Measurements from ENCODE around the gene TMA7. TPM values are rescaled to one million over a fixed set of nuclear protein-coding genes. Genes with fewer than 3 reads are reported as not detected.

The TMA7 gene
- total RNA-seq, 2 donors from 2014 or later, result 290 to 326 TPM

- H3K4me3 Mint-ChIP-seq, result peak overlapping the region; percentile 90
- 87 to 90% methylated on average over 3 to 8 of the region's 8 CpGs for WGBS, 2 experiments (ENCODE audit: insufficient coverage in 1 of 2, insufficient read length in 1 of 2)
- H3K27ac ChIP-seq (ENCODE audit: low read depth, low read length), result no peak overlapping the region
- H3K9me3 ChIP-seq (ENCODE audit: control insufficient read depth, low read length), result no peaks in the 10 kb centered on the region
- no peaks in the 10 kb centered on the region for H3K9me3 Mint-ChIP-seq
- no peak for DNase-seq
- H3K4me3 ChIP-seq (ENCODE audit: low read length), result no peak overlapping the region
- peak overlapping the region; percentile 94 for H3K27ac Mint-ChIP-seq
- peaks cover 34% of the 10 kb centered on the region for H3K36me3 ChIP-seq (ENCODE audit: control insufficient read depth, insufficient read depth, low read length)
- TF ChIP-seq, protein P1, sequence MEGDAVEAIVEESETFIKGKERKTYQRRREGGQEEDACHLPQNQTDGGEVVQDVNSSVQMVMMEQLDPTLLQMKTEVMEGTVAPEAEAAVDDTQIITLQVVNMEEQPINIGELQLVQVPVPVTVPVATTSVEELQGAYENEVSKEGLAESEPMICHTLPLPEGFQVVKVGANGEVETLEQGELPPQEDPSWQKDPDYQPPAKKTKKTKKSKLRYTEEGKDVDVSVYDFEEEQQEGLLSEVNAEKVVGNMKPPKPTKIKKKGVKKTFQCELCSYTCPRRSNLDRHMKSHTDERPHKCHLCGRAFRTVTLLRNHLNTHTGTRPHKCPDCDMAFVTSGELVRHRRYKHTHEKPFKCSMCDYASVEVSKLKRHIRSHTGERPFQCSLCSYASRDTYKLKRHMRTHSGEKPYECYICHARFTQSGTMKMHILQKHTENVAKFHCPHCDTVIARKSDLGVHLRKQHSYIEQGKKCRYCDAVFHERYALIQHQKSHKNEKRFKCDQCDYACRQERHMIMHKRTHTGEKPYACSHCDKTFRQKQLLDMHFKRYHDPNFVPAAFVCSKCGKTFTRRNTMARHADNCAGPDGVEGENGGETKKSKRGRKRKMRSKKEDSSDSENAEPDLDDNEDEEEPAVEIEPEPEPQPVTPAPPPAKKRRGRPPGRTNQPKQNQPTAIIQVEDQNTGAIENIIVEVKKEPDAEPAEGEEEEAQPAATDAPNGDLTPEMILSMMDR (conservative IDR thresholded peaks at IDR 0.05), result no peak
- peaks cover 14% of the 10 kb centered on the region for H3K4me1 ChIP-seq (ENCODE audit: control insufficient read depth, insufficient read depth, low read length)
- H3K27me3 Mint-ChIP-seq (ENCODE audit: insufficient read depth), result no peaks in the 10 kb centered on the region
- H3K36me3 Mint-ChIP-seq (ENCODE audit: low read depth), result peaks cover 32% of the 10 kb centered on the region
- H3K27me3 ChIP-seq (ENCODE audit: control insufficient read depth, insufficient read depth, low read length, poor library complexity, severe bottlenecking), result no peaks in the 10 kb centered on the region
- peaks cover 30% of the 10 kb centered on the region for H3K4me1 Mint-ChIP-seq
- H3K9ac ChIP-seq (ENCODE audit: extremely low read depth, low read length, poor library complexity, severe bottlenecking), result no peak overlapping the region
Measured at GRCh38 chr3:48431224-48432029, 8.6 kb upstream of the TMA7 start.

DNA sequence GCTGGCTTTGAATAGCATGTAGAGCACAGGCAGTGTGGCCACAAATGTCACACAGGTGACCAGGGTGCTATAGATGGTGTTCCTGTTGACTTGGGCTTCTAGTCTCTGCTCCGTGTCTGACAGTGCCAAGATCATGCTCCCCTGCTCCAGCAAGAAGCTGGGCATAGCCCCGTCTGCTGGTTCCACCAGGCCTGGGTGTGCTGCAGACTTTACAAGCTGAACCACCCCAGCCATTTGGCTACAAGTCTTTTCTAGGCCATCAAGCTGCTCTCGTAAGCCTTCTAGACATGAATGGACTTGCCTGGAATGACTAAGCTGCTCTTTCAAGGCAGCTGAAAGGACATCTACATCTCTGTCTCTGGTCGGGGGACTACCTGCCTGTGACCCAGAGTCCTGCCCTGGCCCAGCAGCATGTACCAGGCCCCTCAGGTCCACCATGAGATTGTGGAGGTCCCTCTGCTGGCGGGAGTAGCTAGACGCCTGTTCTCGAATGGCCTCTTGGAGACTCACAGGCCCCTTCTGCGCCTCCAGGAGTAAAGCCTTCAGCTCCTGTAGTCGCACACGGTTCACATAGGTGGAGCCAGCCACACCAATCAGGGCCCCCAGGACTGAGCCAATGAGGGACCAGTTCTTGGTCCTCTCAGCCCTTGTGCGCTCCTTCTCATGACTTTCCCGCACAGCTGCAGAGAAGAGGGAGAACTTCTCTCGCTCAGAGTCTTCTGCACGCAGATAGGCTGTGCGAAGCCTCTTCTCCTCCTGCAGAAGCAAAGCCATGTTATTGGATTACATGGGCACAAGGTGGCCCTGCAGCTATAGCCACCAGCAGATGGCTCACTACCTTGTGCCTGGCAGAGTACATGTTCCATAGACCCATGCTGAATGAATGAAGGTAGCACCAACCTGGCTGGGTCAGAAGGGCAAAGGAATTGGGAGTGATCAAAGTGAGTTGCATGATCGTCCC, 7.4 kb upstream of the TMA7 start:
- peak; percentile 91 for DNase-seq
- H3K4me3 Mint-ChIP-seq, result no peak overlapping the region
- peaks cover 30% of the 10 kb centered on the region for H3K36me3 Mint-ChIP-seq (ENCODE audit: low read depth)
- Histone ChIP-seq H3K36me3 (ENCODE audit: control insufficient read depth, insufficient read depth, low read length) (peaks cover 34% of the 10 kb centered on the region), H3K4me1 (ENCODE audit: control insufficient read depth, insufficient read depth, low read length) (peaks cover 11% of the 10 kb centered on the region), H3K27ac (ENCODE audit: low read depth, low read length) (no peak overlapping the region), H3K4me3 (ENCODE audit: low read length) (no peak overlapping the region), H3K27me3 (ENCODE audit: control insufficient read depth, insufficient read depth, low read length, poor library complexity, severe bottlenecking) (no peaks in the 10 kb centered on the region), H3K9ac (ENCODE audit: extremely low read depth, low read length, poor library complexity, severe bottlenecking) (no peak overlapping the region), H3K9me3 (ENCODE audit: control insufficient read depth, low read length) (no peaks in the 10 kb centered on the region)
- TF ChIP-seq, protein P1 (conservative IDR thresholded peaks at IDR 0.05), result peak; percentile 67
- peak overlapping the region; percentile 82 for H3K27ac Mint-ChIP-seq
- WGBS, 2 experiments (ENCODE audit: insufficient coverage in 1 of 2, insufficient read length in 1 of 2), result 83 to 91% methylated on average over 16 of the region's 16 CpGs
- no peaks in the 10 kb centered on the region for H3K9me3 Mint-ChIP-seq
- H3K27me3 Mint-ChIP-seq (ENCODE audit: insufficient read depth), result no peaks in the 10 kb centered on the region
- H3K4me1 Mint-ChIP-seq, result peaks cover 21% of the 10 kb centered on the region

GRCh38 chr3:48433472-48434118, 6.5 kb upstream of the TMA7 start:
- Histone ChIP-seq H3K9me3 (ENCODE audit: control insufficient read depth, low read length) (no peaks in the 10 kb centered on the region), H3K36me3 (ENCODE audit: control insufficient read depth, insufficient read depth, low read length) (peaks cover 34% of the 10 kb centered on the region), H3K27me3 (ENCODE audit: control insufficient read depth, insufficient read depth, low read length, poor library complexity, severe bottlenecking) (no peaks in the 10 kb centered on the region), H3K9ac (ENCODE audit: extremely low read depth, low read length, poor library complexity, severe bottlenecking) (no peak overlapping the region), H3K27ac (ENCODE audit: low read depth, low read length) (peak overlapping the region; percentile 24), H3K4me1 (ENCODE audit: control insufficient read depth, insufficient read depth, low read length) (peaks cover 6% of the 10 kb centered on the region), H3K4me3 (ENCODE audit: low read length) (no peak overlapping the region)
- Mint-ChIP-seq H3K4me1 (peaks cover 12% of the 10 kb centered on the region), H3K4me3 (no peak overlapping the region), H3K9me3 (no peaks in the 10 kb centered on the region), H3K36me3 (ENCODE audit: low read depth) (peaks cover 30% of the 10 kb centered on the region), H3K27me3 (ENCODE audit: insufficient read depth) (no peaks in the 10 kb centered on the region), H3K27ac (peak overlapping the region; percentile 82)
- WGBS, 2 experiments (ENCODE audit: insufficient coverage in 1 of 2, insufficient read length in 1 of 2), result 92 to 94% methylated on average over 6 to 12 of the region's 12 CpGs
- TF ChIP-seq, protein P1 (conservative IDR thresholded peaks at IDR 0.05), result no peak
- no peak for DNase-seq

Measured in endodermal cell (in vitro differentiated cells).